GM12865 (cell line): ENCODE measurements around the gene NTRK1.

Experiments used
- DNase-seq: peaks from one replicate; pipeline ENCODE4 v3.0.0; 2010; ENCODE audit warnings: low read depth
- H3K4me3 ChIP-seq: 2 replicates; pipeline ENCODE4 v1.5.1; 2011; ENCODE audit warnings: mild to moderate bottlenecking, low read depth, low read length, control low read depth
- CTCF ChIP-seq: IDR thresholded peaks from 2 replicates; pipeline ENCODE4 v1.5.1; 2011; ENCODE audit warnings: low read length, control low read depth, low read depth, inconsistent platforms; ENCODE audit not compliant: insufficient read depth; ENCODE audit errors: missing control alignments

Gene NTRK1

GRCh38 chr1:156856282-156856785 lies 4.3 kb upstream of the NTRK1 start:
- H3K4me3 ChIP-seq, result no peak overlapping the region
- no peak for DNase-seq
- TF ChIP-seq CTCF, result no peak

GRCh38 chr1:156857532-156857931 lies 3.1 kb upstream of the NTRK1 start:
- no peak for TF ChIP-seq CTCF
- no peak overlapping the region for H3K4me3 ChIP-seq
- DNase-seq, result no peak

GRCh38 chr1:156858555-156858956 lies 2.1 kb upstream of the NTRK1 start:
- DNase-seq, result no peak
- TF ChIP-seq CTCF, result no peak
- H3K4me3 ChIP-seq, result no peak overlapping the region

GRCh38 chr1:156858959-156859522 lies 1.6 kb upstream of the NTRK1 start, which contains the start of gene INSRR:
Gene INSRR (minus strand): TSS chr1:156859117. CDS start chr1:156858621, 496 bp downstream.
- no peak within 1 kb of the TSS; the same call in 1 of the 2 replicates for H3K4me3 ChIP-seq
- no peak for TF ChIP-seq CTCF
- DNase-seq, result no peak

GRCh38 chr1:156859523-156860112 lies 1.0 kb upstream of the NTRK1 start:
- no peak for TF ChIP-seq CTCF
- DNase-seq, result peak; percentile 52
- no peak overlapping the region; the same call in 1 of the 2 replicates for H3K4me3 ChIP-seq

- TF ChIP-seq CTCF, result peak; percentile 81
- peak overlapping the region; percentile 52 for H3K4me3 ChIP-seq
- peak; percentile 59 for DNase-seq
These were observed 495 bp upstream of the NTRK1 start for GRCh38 chr1:156860113-156860627.
